PC-3 (cell line): ENCODE data around the gene PPP1R15A. TPM values are rescaled to one million over a fixed set of nuclear protein-coding genes. Genes with fewer than 3 reads are reported as not detected.

Experiments used
- ATAC-seq: fragments of 200-7000 bp; cut with Tn5 transposase; 2 replicates; pipeline ENCODE4 v1.9.1; 2020; ENCODE audit warnings: mild to moderate bottlenecking, moderate library complexity
- BruUV-seq: library from RNA; stranded (reverse); fragments of 400-500 nt; replicated peaks from 2 replicates; lab custom pipeline; 2021; lab: Mats Ljungman, UMichigan
- CTCF ChIA-PET: fragments of 300-600 bp; sonication (Branson Sonifier 250); formaldehyde crosslinking; loops from one replicate; lab custom pipeline; 2022; ENCODE audit warnings: antibody characterized with exemption; lab: Charles Lee
- POLR2A ChIA-PET: fragments of 300-600 bp; sonication (Branson Sonifier 250); formaldehyde crosslinking; loops from one replicate; lab custom pipeline; 2022; ENCODE audit warnings: antibody characterized with exemption; ENCODE audit not compliant: unreplicated experiment; lab: Charles Lee
- DNase-seq: peaks from one replicate; pipeline ENCODE4 v3.0.0-alpha.2; 2015
- H2AFZ ChIP-seq: fragments of 300-600 bp; sonication (generic); 2 replicates; pipeline ENCODE4 v1.6.0; 2016; ENCODE audit warnings: antibody characterized with exemption, low read length
- H3F3A ChIP-seq: fragments of 300-600 bp; sonication (generic); one replicate; pipeline ENCODE4 v1.6.0; 2017; ENCODE audit warnings: antibody characterized with exemption, low read length, control low read depth, mild to moderate bottlenecking; ENCODE audit not compliant: unreplicated experiment
- H3K27ac ChIP-seq: fragments of 300-600 bp; sonication (generic); 2 replicates; pipeline ENCODE4 v1.5.1; 2016; ENCODE audit warnings: mild to moderate bottlenecking, low read length
- H3K27me3 ChIP-seq: fragments of 300-600 bp; sonication (generic); 2 replicates; pipeline ENCODE4 v1.6.1; 2016; ENCODE audit warnings: low read length, mixed read lengths
- H3K36me3 ChIP-seq: fragments of 300-600 bp; sonication (generic); 2 replicates; pipeline ENCODE4 v1.6.1; 2016; ENCODE audit warnings: low read depth, mixed run types, low read length, mixed read lengths
- H3K4me1 ChIP-seq: fragments of 300-600 bp; sonication (generic); 2 replicates; pipeline ENCODE4 v1.5.1; 2016; ENCODE audit warnings: low read length; ENCODE audit not compliant: insufficient read depth
- H3K4me2 ChIP-seq: fragments of 300-600 bp; sonication (generic); 2 replicates; pipeline ENCODE4 v1.6.0; 2016; ENCODE audit warnings: low read length
- H3K4me3 ChIP-seq: fragments of 300-600 bp; sonication (generic); 2 replicates; pipeline ENCODE4 v1.5.1; 2016; ENCODE audit warnings: mild to moderate bottlenecking, low read length, mixed read lengths
- H3K79me2 ChIP-seq: fragments of 300-600 bp; sonication (generic); 2 replicates; pipeline ENCODE4 v1.6.1; 2017; ENCODE audit warnings: low read length, mixed read lengths
- H3K9ac ChIP-seq: fragments of 300-600 bp; sonication (generic); 2 replicates; pipeline ENCODE4 v1.6.0; 2016; ENCODE audit warnings: mild to moderate bottlenecking, low read length
- H3K9me2 ChIP-seq: fragments of 300-600 bp; sonication (generic); replicated peaks from 2 replicates; pipeline ENCODE4 v1.6.1; 2016; ENCODE audit warnings: mixed run types, low read length, mixed read lengths
- H3K9me3 ChIP-seq: fragments of 300-600 bp; sonication (generic); 2 replicates; pipeline ENCODE4 v1.6.1; 2016; ENCODE audit warnings: low read length, mixed read lengths
- H4K20me1 ChIP-seq: fragments of 300-600 bp; sonication (generic); 2 replicates; pipeline ENCODE4 v1.6.1; 2016; ENCODE audit warnings: low read length, mixed read lengths
- EZH2 ChIP-seq: fragments of 300-600 bp; sonication (generic); IDR thresholded peaks from one replicate; pipeline ENCODE4 v1.6.1; 2017; ENCODE audit warnings: antibody characterized with exemption, mild to moderate bottlenecking, low read length; ENCODE audit not compliant: unreplicated experiment
- EZH2phosphoT487 ChIP-seq: fragments of 300-600 bp; sonication (generic); IDR thresholded peaks from 2 replicates; pipeline ENCODE4 v1.6.1; 2018; ENCODE audit warnings: mild to moderate bottlenecking, antibody characterized with exemption, low read length, borderline replicate concordance
- intact Hi-C: fragments of 100-400 bp; cut with micrococcal nuclease; formaldehyde crosslinking; loops from 2 replicates; pipeline ENCODE4 v1.9.0; 2023
- total RNA-seq: library from RNA; depleted of rRNA; stranded (reverse); fragments of >200 nt; gene quantifications from 2 replicates; pipeline ENCODE4 v1.2.3, GENCODE V29; 2014
- TF ChIP-seq, protein P1 (sequence below): fragments of 300-600 bp; sonication (generic); conservative IDR thresholded peaks from 2 replicates; pipeline ENCODE4 v1.5.1; 2017; ENCODE audit warnings: antibody characterized with exemption, low read depth, mild to moderate bottlenecking, low read length

PPP1R15A gene
- total RNA-seq, 1 experiment from 2014 or later = 78.0 TPM

DNA sequence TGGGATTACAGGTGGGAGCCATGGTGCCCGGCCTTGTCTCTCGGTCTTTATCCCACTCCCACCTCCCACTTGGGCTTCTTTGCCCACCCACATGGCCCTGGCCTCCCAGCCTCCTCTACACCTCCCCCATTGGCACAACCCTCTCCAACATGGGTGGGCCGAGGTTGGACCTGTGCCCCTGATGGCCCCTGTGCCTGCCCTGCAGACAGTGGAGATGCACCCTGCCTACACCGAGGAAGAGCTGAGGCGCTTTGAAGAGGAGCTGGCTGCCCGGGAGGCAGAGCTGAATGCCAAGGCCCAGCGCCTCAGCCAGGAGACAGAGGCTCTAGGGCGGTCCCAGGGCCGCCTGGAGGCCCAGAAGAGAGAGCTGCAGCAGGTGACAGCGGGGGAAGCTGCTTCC, 48.7 kb downstream of the PPP1R15A start:
- DNase-seq (no peak), ATAC-seq (no peak)
- ChIA-PET POLR2A (no interaction called here), CTCF (no interaction called here)
- no peak overlapping the region for H3K9ac ChIP-seq
- H3K4me3 ChIP-seq = no peak overlapping the region
- intact Hi-C loops = no loop called here
- H3K9me2 ChIP-seq = no peaks in the 10 kb centered on the region
- no peaks in the 10 kb centered on the region for H3K79me2 ChIP-seq
- H3K4me1 ChIP-seq = peaks cover 11% of the 10 kb centered on the region
- TF ChIP-seq, protein P1, sequence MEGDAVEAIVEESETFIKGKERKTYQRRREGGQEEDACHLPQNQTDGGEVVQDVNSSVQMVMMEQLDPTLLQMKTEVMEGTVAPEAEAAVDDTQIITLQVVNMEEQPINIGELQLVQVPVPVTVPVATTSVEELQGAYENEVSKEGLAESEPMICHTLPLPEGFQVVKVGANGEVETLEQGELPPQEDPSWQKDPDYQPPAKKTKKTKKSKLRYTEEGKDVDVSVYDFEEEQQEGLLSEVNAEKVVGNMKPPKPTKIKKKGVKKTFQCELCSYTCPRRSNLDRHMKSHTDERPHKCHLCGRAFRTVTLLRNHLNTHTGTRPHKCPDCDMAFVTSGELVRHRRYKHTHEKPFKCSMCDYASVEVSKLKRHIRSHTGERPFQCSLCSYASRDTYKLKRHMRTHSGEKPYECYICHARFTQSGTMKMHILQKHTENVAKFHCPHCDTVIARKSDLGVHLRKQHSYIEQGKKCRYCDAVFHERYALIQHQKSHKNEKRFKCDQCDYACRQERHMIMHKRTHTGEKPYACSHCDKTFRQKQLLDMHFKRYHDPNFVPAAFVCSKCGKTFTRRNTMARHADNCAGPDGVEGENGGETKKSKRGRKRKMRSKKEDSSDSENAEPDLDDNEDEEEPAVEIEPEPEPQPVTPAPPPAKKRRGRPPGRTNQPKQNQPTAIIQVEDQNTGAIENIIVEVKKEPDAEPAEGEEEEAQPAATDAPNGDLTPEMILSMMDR = no peak
- TF ChIP-seq EZH2phosphoT487 = no peak
- no peak for TF ChIP-seq EZH2
- H3F3A ChIP-seq = no peaks in the 10 kb centered on the region
- H3K27ac ChIP-seq = no peak overlapping the region
- no peak overlapping the region for H3K4me2 ChIP-seq
- no peaks in the 10 kb centered on the region for H3K36me3 ChIP-seq
- no peaks in the 10 kb centered on the region for H4K20me1 ChIP-seq
- H2AFZ ChIP-seq = no peak overlapping the region
- no TSS peak for BruUV-seq
- no peaks in the 10 kb centered on the region for H3K9me3 ChIP-seq
- no peaks in the 10 kb centered on the region for H3K27me3 ChIP-seq

- POLR2A ChIA-PET = no interaction called here
- CTCF ChIA-PET = no interaction called here
- no peak for ATAC-seq
Observed at GRCh38 chr19:48921721-48922500, 49.7 kb downstream of the PPP1R15A start.

More at GRCh38 chr19:48921721-48922500, 49.7 kb downstream of the PPP1R15A start:
- no peak overlapping the region for H3K4me2 ChIP-seq
- no peak overlapping the region for H3K9ac ChIP-seq
- no peaks in the 10 kb centered on the region for H3F3A ChIP-seq
- H3K79me2 ChIP-seq = no peaks in the 10 kb centered on the region
- H3K27me3 ChIP-seq = no peaks in the 10 kb centered on the region
- no peaks in the 10 kb centered on the region for H3K36me3 ChIP-seq
- H3K4me3 ChIP-seq = no peak overlapping the region
- no peak overlapping the region for H3K27ac ChIP-seq
- no TSS peak for BruUV-seq
- intact Hi-C loops = no loop called here
- H3K4me1 ChIP-seq = peaks cover 21% of the 10 kb centered on the region
- no peak for DNase-seq
- H3K9me2 ChIP-seq = no peaks in the 10 kb centered on the region
- H2AFZ ChIP-seq = no peak overlapping the region
- H3K9me3 ChIP-seq = no peaks in the 10 kb centered on the region
- H4K20me1 ChIP-seq = no peaks in the 10 kb centered on the region
- no peak for TF ChIP-seq EZH2
- TF ChIP-seq, protein P1 = no peak
- TF ChIP-seq EZH2phosphoT487 = no peak
